Left ventricle myocardium superior (tissue), 1 donor: ENCODE measurements around the gene CTSW. TPM values are rescaled to one million over a fixed set of nuclear protein-coding genes. Genes with fewer than 3 reads are reported as not detected.

Experiments
- ATAC-seq: fragments of 200-7000 bp; cut with Tn5 transposase; one replicate; pipeline ENCODE4 v1.9.1; 2020; ENCODE audit warnings: mild to moderate bottlenecking, moderate library complexity
- DNase-seq: peaks from one replicate; pipeline ENCODE4 v3.0.0-alpha.2; 2020
- intact Hi-C: fragments of 100-400 bp; cut with micrococcal nuclease; formaldehyde crosslinking; loops from one replicate; pipeline ENCODE4 v1.11.0; 2022
- total RNA-seq: library from RNA; stranded (reverse); fragmentation: NEBNext Ultra II Directional; extraction: Animal tissue kit (Norgen Biotek cat#: 25700); gene quantifications from one replicate; pipeline ENCODE4 v1.2.1, GENCODE V29; 2021
- donor health status: DM: no; HTN: yes; CAD: no; lungs with severe emphysema.

Gene CTSW
- total RNA-seq, 1 donor from 2014 or later, result 1.1 TPM

DNA sequence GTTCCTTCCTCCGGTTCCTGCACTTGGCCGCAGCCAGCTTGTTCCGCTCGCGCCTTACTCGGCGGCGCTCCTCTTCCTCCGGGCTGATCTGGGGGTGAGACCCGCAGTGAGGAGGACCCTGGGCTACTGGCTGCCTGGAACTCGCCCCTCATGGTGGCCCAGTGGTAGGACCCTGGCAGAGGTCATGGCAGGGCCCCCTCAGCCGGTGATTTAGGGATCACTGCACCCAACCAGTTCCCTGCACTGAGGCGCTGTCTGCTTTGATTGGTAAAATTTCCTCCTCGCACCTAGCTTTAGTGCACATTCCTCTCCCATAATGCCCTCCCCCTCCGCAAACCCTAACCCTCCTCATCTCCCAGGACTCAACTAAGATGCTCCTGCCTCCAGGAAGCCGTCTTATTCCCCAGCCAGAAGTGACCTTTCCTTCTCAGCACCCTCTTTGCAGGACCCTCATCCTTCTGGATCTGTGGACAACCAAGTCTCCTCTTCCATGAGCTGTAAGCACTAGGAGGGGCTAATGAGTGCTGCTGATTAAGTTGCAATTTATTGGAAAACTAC, 14.5 kb downstream of the CTSW start:
- intact Hi-C loops, result no loop called here
- ATAC-seq (no peak), DNase-seq (peak; percentile 64)

DNA sequence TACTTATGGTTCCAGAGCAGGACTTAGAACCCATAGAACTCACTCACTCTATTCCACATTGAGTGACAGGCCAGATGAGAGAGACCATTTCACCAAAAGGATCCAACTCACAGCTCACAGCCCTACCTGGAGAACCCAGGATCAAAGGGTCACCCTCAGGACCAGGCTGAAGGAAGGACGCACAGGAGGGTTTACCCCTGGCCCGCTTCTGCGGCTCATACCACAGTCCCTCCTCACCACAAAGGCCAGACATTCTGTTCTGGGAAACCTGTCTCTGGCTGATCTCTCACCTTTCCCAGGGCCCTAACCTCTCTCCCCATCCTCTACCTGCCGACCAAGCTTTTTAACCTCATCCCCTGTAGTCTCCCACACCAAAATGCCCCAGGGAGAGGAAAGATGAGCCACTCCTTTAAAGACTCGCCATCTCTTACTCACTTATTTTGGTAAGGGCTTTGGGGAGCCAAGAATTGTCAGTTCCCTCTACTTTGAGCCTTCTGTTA, 15.9 kb downstream of the CTSW start:
- ATAC-seq (no peak), DNase-seq (peak; percentile 4)
- intact Hi-C loops, result no loop called here

DNA sequence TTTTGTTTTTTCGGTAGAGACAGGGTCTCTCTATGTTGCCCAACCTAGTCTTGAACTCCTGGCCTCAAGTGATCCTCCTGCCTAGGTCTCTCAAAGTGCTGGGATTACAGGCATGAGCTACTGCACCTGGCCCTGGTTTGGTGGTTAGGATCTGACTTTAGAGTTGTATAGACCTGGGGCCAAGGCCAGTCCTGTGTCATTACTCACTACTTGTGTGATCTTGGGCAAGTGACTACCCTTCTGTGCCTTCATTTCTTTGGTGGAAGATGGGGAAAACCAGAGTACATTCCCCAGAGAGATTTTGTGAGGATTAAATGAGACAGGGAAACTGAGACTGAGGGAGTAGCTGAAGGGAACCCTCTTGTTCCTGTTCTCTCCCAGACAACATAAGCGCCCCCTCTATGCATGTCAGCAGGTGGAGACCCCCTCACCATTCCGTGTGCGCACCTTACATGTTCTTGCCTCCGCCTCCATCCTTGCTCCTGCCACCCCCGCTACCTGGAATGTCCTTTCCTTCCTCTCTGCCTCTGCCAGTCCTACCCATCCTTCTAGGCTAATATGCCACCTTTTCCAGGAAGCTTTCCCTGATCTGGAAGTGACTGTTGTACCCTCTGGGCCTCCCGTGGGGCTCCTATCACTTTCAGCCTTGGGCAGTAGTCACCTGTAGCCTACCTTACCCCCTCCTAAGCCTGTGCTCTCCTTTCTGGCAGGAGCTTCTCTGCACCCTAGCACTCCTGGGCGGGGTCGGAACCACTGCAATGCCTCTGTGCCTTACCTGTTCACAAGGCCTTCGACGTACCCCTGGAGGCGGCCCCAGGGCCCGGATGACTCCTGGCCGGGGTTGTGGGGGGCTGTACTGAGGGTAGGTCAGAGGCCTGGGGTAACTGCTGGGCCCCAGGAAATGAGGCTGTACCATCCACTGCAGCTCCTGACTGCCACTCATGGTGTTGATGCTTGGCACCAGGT, 16.7 kb downstream of the CTSW start:
- DNase-seq (peak; percentile 27), ATAC-seq (no peak)

DNA sequence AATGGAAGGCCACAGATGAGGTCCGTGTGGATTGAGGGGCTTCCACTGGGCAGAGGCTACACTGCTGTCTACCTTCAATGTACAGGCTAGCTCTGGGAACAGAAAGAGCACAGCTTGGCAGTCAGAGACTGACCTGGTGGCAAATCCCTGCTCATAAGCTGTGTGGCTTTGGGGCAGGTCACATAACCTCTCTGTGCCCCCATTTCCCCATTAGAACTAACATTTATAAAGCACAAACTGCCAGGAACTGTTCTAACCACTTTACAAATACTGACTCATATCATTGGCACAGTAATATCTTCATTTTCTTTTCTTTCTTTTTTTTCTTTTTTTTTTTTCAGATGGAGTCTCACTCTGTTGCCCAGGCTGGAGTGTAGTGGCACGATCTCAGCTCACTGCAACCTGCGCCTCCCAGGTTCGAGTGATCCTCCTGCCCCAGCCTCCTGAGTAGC, 17.4 kb downstream of the CTSW start:
- intact Hi-C loops, result no loop called here
- ATAC-seq (no peak), DNase-seq (no peak)

More for the DNA sequence above, 16.7 kb downstream of the CTSW start:
- intact Hi-C loops, result no loop called here

DNA sequence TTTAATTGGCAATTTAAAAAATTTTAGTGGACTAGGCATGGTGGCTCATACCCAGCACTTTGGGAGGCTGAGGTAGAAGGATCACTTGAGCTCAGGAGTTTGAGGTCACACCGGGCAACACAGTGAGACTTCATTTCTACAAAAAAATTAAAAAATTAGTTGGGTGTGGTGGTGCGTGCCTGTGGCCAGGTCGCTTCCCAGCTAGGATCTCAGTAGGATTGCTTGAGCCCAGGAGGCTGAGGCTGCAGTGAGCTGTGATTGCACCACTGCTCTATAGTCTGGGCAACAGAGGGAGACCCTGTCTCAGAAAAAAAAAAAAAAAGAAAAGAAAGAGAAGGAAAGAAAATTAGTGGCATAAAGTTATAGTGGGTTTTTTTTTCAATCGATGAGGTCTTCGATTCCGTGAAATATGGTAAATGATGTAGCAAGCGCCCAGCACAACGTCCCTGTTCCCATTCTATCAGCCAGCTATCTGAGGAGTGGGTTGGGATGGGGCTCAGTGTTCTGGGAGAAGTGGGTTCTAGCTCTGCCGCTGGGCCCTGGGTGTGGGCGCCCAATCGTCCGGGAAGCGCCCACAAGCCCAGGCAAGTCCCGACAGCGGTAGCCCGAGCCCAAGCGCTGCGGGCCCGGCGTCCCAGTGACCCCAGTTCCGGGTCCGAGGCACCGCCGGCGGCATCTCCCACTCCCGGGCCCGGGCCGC, 19.2 kb downstream of the CTSW start:
- DNase-seq (peak; percentile 4), ATAC-seq (no peak)
- intact Hi-C loops, result no loop called here

DNA sequence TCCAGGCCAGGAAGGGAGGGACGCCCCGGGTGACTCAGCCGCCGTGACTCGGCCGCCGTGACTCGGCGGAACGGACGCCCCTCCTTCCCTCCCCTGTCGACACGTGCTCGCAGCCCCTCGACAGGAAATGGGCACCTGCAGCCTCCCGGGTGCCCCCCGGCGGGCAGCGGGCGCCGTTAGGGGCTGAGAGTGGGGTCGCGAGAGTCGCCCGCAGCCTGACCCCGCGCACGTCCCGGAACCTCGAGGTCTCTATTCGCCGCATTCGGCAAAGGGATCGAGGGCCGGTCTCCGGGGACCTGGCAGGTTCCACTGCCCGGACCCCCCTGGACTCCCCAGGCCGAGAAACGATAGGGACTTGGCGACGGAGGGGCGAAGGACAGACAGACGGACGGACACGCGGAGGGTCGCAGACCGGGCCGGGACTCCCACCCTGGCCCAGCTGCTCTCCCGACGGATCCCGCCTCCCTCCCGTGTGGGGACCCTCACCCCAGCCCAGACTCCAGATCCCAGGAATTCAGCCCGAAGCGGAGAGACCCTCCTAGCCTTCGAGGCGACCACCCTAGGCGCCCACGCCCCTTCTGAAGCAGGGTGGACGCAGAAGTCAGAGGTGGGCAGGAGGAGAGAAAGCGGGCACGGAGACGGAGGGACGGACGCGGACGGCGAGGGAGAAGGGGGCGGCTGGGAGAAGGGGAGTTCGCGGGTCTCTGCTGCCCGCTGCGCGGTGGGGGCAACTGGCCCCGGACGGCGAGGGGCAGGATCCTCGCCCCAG, 19.9 kb downstream of the CTSW start:
- peak; percentile 72 for DNase-seq
- intact Hi-C loops, result no loop called here
- ATAC-seq, result peak; percentile 54

DNA sequence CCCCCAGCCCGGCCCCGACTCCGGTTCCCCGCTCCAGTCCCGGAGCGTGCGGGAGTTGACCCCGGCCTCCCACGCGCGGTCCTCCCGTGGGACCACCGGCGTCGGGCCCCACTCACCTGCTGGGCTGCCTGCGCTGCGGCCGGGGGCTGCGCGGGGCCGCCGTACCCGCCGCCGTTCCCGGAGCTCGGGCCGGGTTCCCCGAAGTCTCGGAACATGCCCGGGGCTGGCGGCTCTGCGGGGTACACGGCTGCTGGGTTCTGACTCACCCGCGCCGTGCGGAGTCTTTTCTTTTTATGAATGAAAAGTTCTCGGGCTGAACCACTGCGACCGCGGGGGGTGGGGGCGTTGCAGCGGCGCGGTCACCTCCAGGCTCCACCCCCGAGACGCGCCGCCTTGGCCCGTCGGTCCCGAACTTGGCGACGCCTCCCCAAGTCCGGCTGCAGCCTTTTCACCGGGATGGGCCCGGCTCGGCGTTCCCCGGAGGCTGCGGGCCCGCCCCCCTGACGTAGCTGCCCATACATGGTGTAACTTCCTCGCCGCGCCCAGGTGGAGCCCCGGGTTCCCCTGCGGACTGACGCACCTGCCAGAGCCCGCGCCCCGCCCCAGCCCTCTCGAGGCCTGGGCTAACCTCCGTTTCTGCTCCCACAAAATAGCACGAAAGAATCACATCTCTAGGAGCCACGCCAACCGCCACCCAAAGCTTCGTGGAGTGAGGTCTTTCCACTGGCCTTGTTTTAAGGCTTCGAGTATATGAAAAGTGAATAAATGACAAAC, 20.7 kb downstream of the CTSW start, which contains the start of gene FOSL1:
Gene FOSL1 (minus strand): TSS at position 264 of the 774 bp plus-strand sequence. CDS start 49 bp downstream, at position 215.
- ATAC-seq (peak; percentile 94), DNase-seq (peak; percentile 91)
- intact Hi-C loops, result no loop called here

DNA sequence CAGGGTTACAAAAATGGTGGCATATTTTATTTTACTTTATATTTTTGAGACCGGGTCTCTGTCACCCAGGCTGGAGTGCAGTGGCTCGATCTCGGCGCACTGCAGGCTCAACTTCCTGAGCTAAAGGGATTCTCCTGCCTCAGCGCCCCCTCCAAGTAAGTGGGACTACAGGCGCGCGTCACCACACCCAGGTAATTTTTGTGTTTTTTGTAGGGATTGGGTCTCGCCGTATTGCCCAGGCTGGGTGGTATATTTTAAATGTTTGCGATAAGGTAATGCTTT, 21.2 kb downstream of the CTSW start:
- ATAC-seq, result no peak
- no peak for DNase-seq
- intact Hi-C loops, result no loop called here

DNA sequence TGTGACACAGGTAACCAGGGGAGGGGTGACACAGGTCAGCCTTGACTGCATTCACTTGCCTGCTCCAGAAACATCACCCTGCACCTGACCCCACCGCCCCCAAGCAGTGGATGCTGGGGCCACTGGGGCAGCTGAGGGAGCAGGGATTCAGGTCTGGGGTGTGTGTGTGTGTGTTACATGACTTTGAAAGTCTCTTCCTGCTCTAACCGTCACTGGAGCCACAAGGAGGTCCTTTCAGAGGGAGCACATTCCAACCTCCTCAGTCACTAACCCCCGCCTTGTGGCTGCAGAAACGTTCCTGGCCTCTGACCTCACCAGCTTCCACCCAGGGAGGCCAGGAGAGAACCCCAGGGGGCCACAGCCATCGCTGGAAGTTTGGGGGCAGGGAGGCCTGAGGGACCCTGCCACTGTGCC, 23.4 kb downstream of the CTSW start:
- intact Hi-C loops, result no loop called here
- ATAC-seq, result no peak
- DNase-seq, result peak; percentile 9

DNA sequence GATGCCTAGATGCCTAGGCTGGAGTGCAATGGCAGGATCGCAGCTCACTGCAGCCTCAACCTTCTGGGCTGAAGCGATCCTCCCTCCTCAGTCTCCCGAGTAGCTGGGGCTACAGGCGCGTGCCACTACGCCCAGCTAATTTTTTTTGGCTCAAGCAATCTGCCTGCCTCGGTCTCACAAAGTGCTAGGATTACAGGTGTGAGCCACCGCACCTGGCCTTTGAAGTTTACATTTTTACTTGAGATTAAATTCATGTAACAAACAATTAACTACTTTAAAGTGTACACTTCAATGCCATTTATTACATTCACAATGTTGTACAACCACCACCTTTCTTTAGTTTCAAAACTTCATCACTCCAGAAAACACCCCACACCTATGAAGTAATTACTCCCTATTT, 24.1 kb downstream of the CTSW start:
- intact Hi-C loops, result no loop called here
- DNase-seq (no peak), ATAC-seq (no peak)

DNA sequence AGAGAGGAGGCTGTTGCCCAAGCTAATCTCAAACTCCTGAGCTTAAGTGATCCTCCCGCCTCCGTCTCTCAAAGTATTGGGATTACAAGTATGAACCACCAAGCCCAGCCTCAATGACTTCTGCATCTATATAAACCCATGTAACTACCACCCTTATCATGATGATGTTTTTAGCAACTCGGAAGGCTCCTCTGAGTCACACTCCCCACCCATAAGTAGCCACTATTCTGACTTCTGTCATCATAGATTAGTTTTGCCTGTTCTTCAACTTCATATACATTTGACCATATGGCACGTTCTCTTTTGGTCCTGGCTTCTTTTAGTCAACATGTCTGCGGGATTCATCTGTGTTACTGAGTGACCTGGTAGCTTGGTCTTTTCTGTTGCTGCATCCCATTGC, 27.0 kb downstream of the CTSW start:
- ATAC-seq (no peak), DNase-seq (no peak)
- intact Hi-C loops, result no loop called here

DNA sequence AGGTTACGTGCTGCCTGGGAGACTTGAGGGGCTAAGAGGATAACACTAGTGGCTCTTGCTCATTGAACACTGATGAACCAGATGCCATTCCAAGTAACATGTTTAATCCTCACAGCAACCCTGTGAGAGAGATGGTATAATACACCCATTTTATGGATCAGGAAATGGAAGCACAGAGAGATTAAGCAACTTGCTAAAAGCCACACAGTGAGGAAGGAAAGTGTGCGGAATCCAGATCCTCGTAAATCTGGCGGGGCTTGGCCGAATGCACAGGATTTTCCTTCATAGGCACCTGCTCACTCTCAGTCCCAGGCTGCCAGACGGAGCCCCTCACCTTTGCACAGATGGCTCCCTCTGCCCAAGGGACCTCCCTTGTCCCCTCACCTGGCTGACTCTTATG, 28.2 kb downstream of the CTSW start:
- DNase-seq (no peak), ATAC-seq (no peak)
- intact Hi-C loops, result no loop called here

DNA sequence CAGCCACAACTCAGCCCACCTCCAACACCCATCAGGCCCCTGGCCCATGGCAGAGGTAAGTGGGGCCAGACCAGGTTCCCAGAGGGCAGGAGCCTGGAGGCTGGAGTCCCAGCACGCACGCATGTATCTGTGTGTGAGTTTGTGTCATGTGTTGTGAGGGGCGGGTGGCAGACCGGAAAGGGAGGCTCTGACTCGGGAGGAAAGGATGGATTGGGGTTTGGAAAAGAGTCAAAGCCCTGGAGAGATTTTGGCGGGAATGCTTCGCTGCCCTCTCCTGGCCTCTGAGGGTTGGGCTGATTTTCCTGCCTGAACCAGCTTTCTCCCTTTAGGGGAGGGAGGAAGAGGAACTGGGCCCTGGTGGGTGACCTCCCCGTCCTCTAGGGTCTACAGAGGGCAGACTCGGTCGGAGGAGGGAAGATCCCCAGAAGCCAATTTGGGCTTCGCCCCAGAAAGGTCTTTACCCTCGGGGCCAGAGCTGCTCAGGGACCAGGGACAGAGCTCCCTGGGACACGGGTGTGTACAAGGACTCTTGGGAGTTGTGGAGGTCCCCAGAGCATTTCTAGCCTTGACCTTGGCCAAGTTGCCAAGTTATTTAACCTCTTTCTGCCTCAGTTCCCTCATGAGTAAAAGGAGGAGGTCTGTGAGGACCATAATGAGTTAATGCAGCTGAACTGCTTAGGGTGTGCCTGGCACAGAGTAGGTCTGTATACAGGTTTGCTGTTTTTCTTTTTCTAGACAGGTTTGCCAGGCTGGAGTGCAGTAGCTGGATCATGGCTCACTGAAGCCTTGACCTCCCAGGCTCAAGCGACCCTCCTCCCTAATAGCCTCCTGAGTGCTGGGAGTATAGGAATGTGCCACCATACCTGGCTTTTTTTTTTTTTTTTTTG, 32.3 kb downstream of the CTSW start:
- ATAC-seq (peak; percentile 21), DNase-seq (peak; percentile 50)
- intact Hi-C loops, result no loop called here

DNA sequence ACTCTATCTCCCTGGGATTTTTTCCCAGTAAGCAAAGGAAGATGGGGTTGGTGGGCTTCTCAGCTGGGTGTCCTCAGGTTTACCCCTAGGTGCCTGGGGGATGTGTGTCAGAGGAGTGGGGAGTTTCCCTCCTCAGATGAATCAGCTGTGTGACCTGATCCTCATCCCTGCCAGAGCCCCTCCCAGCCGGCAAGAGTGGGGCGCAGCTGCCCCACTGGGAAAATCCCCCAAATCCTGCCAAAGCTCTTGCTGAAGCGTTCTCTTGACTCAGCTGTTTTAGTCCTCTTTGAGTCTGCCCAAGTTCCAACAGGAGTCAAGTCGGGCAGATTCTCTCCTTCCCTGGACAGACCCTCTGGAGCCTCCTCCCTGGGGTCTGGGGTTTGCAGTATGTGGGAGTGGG, 33.2 kb downstream of the CTSW start:
- intact Hi-C loops, result no loop called here
- ATAC-seq (no peak), DNase-seq (no peak)

DNA sequence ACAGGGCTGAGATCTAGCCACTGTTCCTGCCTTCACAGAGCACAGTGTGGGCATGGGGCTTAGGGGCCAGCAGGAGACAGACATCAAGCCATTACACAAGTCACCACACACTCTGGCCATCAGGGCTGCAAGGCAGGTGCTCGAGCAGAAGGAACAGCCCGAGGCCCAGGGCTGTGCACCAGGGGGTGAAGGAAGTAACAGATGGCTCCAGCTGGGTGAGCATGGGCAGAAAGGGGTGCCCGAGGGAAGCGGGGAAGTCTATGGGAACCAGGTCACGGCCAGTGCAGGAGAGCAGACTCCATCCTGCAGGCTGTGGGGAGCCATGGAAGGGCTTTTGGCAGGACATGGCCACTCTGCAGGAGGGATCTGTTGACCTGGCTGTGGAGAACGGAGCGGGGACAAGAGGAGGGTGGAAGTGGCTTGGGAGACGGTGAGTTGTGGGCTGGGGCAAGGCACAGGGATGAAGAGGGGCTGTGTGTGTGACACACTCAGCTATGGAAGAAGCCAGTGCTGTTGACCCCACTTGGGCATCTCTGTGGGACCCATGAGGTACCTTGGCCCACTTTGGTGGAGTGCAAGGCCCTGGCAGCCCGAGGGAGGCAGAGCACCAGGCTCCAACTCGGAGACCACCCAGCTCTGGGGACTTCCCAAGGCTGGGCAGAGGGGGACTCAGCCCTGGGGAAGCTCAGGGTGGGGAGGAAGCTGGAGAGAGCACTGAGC, 35.6 kb downstream of the CTSW start:
- ATAC-seq (no peak), DNase-seq (no peak)
- intact Hi-C loops, result no loop called here

DNA sequence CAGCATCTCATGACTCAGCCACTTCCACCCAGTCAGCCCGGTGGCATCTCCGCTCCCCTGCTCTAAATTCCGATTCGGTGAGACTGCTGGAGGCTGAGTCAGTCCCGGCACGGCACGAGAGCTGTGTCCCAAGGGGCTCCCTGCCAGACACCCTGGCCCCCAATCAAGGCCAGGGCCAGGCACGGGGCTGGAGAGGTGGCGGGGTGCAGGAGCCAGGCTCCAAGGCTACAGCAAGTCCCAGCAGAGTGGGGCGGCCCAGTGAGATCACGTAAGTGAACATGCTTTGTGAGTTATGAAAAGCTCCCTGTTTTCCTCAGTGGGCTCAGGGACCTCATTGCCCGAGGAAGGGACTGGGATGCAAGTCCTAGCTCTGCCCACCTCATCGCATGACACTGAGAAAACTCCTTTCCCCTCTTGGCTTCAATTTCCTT, 36.2 kb downstream of the CTSW start:
- DNase-seq (peak; percentile 78), ATAC-seq (peak; percentile 44)
- intact Hi-C loops, result no loop called here

DNA sequence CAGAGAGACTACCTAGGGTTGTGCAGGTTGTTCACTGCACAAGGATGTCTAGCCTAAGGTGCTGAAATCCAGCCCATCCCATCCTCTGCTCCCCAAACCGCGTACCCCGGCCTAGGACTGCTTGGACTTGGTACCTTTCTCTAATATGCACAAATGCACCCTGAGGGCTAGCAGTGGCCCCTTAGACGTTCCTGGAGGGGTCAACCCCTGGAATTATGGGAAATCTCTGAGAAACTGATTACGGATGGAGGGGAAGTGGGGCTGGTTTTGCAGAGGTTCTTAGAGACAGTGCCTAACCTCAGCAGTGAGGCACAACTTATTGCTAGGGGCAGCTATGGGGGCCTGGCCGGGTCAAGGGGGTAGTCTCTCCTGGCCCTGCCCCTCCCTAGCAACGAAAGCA, 36.8 kb downstream of the CTSW start:
- no peak for DNase-seq
- intact Hi-C loops, result no loop called here
- no peak for ATAC-seq
